NT2/D1 (cell line): ENCODE results near the gene ZMYND15.

Experiments used
- SUZ12 ChIP-seq: IDR thresholded peaks from 2 replicates; pipeline ENCODE4 v1.6.1; 2011; ENCODE audit not compliant: insufficient read length, insufficient read depth; ENCODE audit errors: extremely low read depth
- YY1 ChIP-seq: IDR thresholded peaks from 2 replicates; pipeline ENCODE4 v1.6.1; 2011; ENCODE audit not compliant: insufficient read length, insufficient read depth
- ZNF274 ChIP-seq: IDR thresholded peaks from 2 replicates; pipeline ENCODE4 v1.6.1; 2011; ENCODE audit warnings: mild to moderate bottlenecking, low read depth, low read length

DNA sequence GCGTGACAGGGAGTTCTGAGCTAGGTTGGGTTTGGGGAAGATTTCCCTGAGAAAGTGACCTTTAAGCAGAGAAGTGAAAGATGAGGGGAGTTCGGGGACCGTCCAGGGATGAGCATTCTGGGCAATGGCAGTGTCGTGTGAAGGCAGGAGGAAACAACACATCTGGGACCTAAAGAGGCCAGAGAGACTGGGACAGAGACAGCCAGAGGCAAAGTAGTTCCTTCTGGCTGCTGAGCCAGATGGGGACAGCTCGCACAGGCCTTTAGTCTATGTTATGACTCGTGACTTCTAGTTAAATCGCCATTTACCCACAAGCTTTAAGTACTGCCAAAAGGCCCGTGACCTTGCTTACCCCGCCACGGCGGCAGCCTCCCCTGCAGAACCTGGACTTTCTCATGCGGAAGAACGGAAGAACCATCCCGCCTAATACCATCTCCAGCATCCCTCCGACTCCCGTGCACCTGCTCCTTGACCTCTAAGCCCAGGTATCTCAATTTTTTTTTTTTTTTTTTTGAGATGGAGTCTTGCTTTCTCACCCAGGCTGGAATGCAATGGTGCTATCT, 16.9 kb upstream of the ZMYND15 start:
- TF ChIP-seq ZNF274 (no peak), YY1 (no peak), SUZ12 (no peak)
